PC-3 (cell line): ENCODE results near the gene NEGR1. TPM values are rescaled to one million over a fixed set of nuclear protein-coding genes. Genes with fewer than 3 reads are reported as not detected.
A peak's percentile ranks its signal among the peaks of the same experiment; 100 is the strongest.

ENCODE experiments used
- ATAC-seq: fragments of 200-7000 bp; cut with Tn5 transposase; 2 replicates; pipeline ENCODE4 v1.9.1; 2020; ENCODE audit warnings: mild to moderate bottlenecking, moderate library complexity
- BruUV-seq: library from RNA; stranded (reverse); fragments of 400-500 nt; replicated peaks from 2 replicates; lab custom pipeline; 2021; lab: Mats Ljungman, UMichigan
- CTCF ChIA-PET: fragments of 300-600 bp; sonication (Branson Sonifier 250); formaldehyde crosslinking; loops from one replicate; lab custom pipeline; 2022; ENCODE audit warnings: antibody characterized with exemption; lab: Charles Lee
- POLR2A ChIA-PET: fragments of 300-600 bp; sonication (Branson Sonifier 250); formaldehyde crosslinking; loops from one replicate; lab custom pipeline; 2022; ENCODE audit warnings: antibody characterized with exemption; ENCODE audit not compliant: unreplicated experiment; lab: Charles Lee
- DNase-seq: peaks from one replicate; pipeline ENCODE4 v3.0.0-alpha.2; 2015
- H2AFZ ChIP-seq: fragments of 300-600 bp; sonication (generic); 2 replicates; pipeline ENCODE4 v1.6.0; 2016; ENCODE audit warnings: antibody characterized with exemption, low read length
- H3F3A ChIP-seq: fragments of 300-600 bp; sonication (generic); one replicate; pipeline ENCODE4 v1.6.0; 2017; ENCODE audit warnings: antibody characterized with exemption, low read length, control low read depth, mild to moderate bottlenecking; ENCODE audit not compliant: unreplicated experiment
- H3K27ac ChIP-seq: fragments of 300-600 bp; sonication (generic); 2 replicates; pipeline ENCODE4 v1.5.1; 2016; ENCODE audit warnings: mild to moderate bottlenecking, low read length
- H3K27me3 ChIP-seq: fragments of 300-600 bp; sonication (generic); 2 replicates; pipeline ENCODE4 v1.6.1; 2016; ENCODE audit warnings: low read length, mixed read lengths
- H3K36me3 ChIP-seq: fragments of 300-600 bp; sonication (generic); 2 replicates; pipeline ENCODE4 v1.6.1; 2016; ENCODE audit warnings: low read depth, mixed run types, low read length, mixed read lengths
- H3K4me1 ChIP-seq: fragments of 300-600 bp; sonication (generic); 2 replicates; pipeline ENCODE4 v1.5.1; 2016; ENCODE audit warnings: low read length; ENCODE audit not compliant: insufficient read depth
- H3K4me2 ChIP-seq: fragments of 300-600 bp; sonication (generic); 2 replicates; pipeline ENCODE4 v1.6.0; 2016; ENCODE audit warnings: low read length
- H3K4me3 ChIP-seq: fragments of 300-600 bp; sonication (generic); 2 replicates; pipeline ENCODE4 v1.5.1; 2016; ENCODE audit warnings: mild to moderate bottlenecking, low read length, mixed read lengths
- H3K79me2 ChIP-seq: fragments of 300-600 bp; sonication (generic); 2 replicates; pipeline ENCODE4 v1.6.1; 2017; ENCODE audit warnings: low read length, mixed read lengths
- H3K9ac ChIP-seq: fragments of 300-600 bp; sonication (generic); 2 replicates; pipeline ENCODE4 v1.6.0; 2016; ENCODE audit warnings: mild to moderate bottlenecking, low read length
- H3K9me2 ChIP-seq: fragments of 300-600 bp; sonication (generic); replicated peaks from 2 replicates; pipeline ENCODE4 v1.6.1; 2016; ENCODE audit warnings: mixed run types, low read length, mixed read lengths
- H3K9me3 ChIP-seq: fragments of 300-600 bp; sonication (generic); 2 replicates; pipeline ENCODE4 v1.6.1; 2016; ENCODE audit warnings: low read length, mixed read lengths
- H4K20me1 ChIP-seq: fragments of 300-600 bp; sonication (generic); 2 replicates; pipeline ENCODE4 v1.6.1; 2016; ENCODE audit warnings: low read length, mixed read lengths
- CTCF ChIP-seq: fragments of 300-600 bp; sonication (generic); conservative IDR thresholded peaks from 2 replicates; pipeline ENCODE4 v1.5.1; 2017; ENCODE audit warnings: antibody characterized with exemption, low read depth, mild to moderate bottlenecking, low read length
- EZH2 ChIP-seq: fragments of 300-600 bp; sonication (generic); IDR thresholded peaks from one replicate; pipeline ENCODE4 v1.6.1; 2017; ENCODE audit warnings: antibody characterized with exemption, mild to moderate bottlenecking, low read length; ENCODE audit not compliant: unreplicated experiment
- EZH2phosphoT487 ChIP-seq: fragments of 300-600 bp; sonication (generic); IDR thresholded peaks from 2 replicates; pipeline ENCODE4 v1.6.1; 2018; ENCODE audit warnings: mild to moderate bottlenecking, antibody characterized with exemption, low read length, borderline replicate concordance
- intact Hi-C: fragments of 100-400 bp; cut with micrococcal nuclease; formaldehyde crosslinking; loops from 2 replicates; pipeline ENCODE4 v1.9.0; 2023
- total RNA-seq: library from RNA; depleted of rRNA; stranded (reverse); fragments of >200 nt; gene quantifications from 2 replicates; pipeline ENCODE4 v1.2.3, GENCODE V29; 2014

NEGR1 gene
- total RNA-seq, 1 experiment from 2014 or later = 3.4 TPM

GRCh38 chr1:72064196-72065075, 217.9 kb downstream of the NEGR1 start:
- ChIA-PET CTCF (no interaction called here), POLR2A (no interaction called here)
- H3K9ac ChIP-seq = no peak overlapping the region
- BruUV-seq = no TSS peak
- no peak overlapping the region for H3K27ac ChIP-seq
- no peaks in the 10 kb centered on the region for H3K36me3 ChIP-seq
- no peaks in the 10 kb centered on the region for H3K79me2 ChIP-seq
- no peak overlapping the region for H3K4me2 ChIP-seq
- intact Hi-C loops = loop anchor here (10.0 kb wide), 1 partner anchor 220 kb away; the partner anchor contains the start of gene NEGR1
- H3K27me3 ChIP-seq = no peaks in the 10 kb centered on the region
- H4K20me1 ChIP-seq = no peaks in the 10 kb centered on the region
- DNase-seq (no peak), ATAC-seq (no peak)
- H3K4me1 ChIP-seq = peaks cover 7% of the 10 kb centered on the region
- H3K9me3 ChIP-seq = no peaks in the 10 kb centered on the region
- H2AFZ ChIP-seq = no peak overlapping the region
- H3F3A ChIP-seq = no peaks in the 10 kb centered on the region
- H3K4me3 ChIP-seq = no peak overlapping the region
- TF ChIP-seq CTCF (no peak), EZH2phosphoT487 (no peak), EZH2 (no peak)
- H3K9me2 ChIP-seq = no peaks in the 10 kb centered on the region

GRCh38 chr1:72063364-72064044, 218.8 kb downstream of the NEGR1 start:
- TF ChIP-seq EZH2 (no peak), EZH2phosphoT487 (no peak), CTCF (no peak)
- Histone ChIP-seq H3K27me3 (no peaks in the 10 kb centered on the region), H3K4me3 (no peak overlapping the region), H4K20me1 (no peaks in the 10 kb centered on the region), H3K9ac (no peak overlapping the region), H3K27ac (no peak overlapping the region), H3F3A (no peaks in the 10 kb centered on the region), H3K36me3 (no peaks in the 10 kb centered on the region), H3K79me2 (no peaks in the 10 kb centered on the region), H3K9me2 (no peaks in the 10 kb centered on the region), H3K9me3 (no peaks in the 10 kb centered on the region), H3K4me2 (0 out of 2 replicates have a peak overlapping the region, but pooled peaks have one; percentile 30), H3K4me1 (peaks cover 7% of the 10 kb centered on the region), H2AFZ (no peak overlapping the region)
- BruUV-seq = no TSS peak
- DNase-seq (peak; percentile 57), ATAC-seq (peak; percentile 98)
- CTCF ChIA-PET = no interaction called here
- intact Hi-C loops = loop anchor here (10.0 kb wide), 1 partner anchor 221 kb away; the partner anchor contains the start of gene NEGR1
- POLR2A ChIA-PET = no interaction called here
